Spleen (tissue), 11 donors: ENCODE results near the gene FBLN2. TPM values are rescaled to one million over a fixed set of nuclear protein-coding genes. Genes with fewer than 3 reads are reported as not detected.

Experiments used
- DNase-seq: peaks from one replicate; pipeline ENCODE4 v3.0.0-alpha.2; 2020
- H3K27ac ChIP-seq, 8 donors: fragments of 200-600 bp; sonication (generic) in 7 of 8; 1 replicate in 4 of 8; 2 replicates in 4 of 8; pipeline versions ENCODE4 v1.5.0 to v1.8.0; 2016 to 2021; ENCODE audit warnings: inconsistent platforms in 4 of 8, mild to moderate bottlenecking in 4 of 8, moderate library complexity in 1 of 8
- H3K27me3 ChIP-seq, 7 donors: fragments of 200-600 bp; sonication (generic) in 6 of 7; replicated peaks in 1 of 7; 1 replicate in 4 of 7; 2 replicates in 3 of 7; pipeline versions ENCODE4 v1.5.0 to v1.8.0; 2016 to 2021; ENCODE audit warnings: inconsistent platforms in 3 of 7, mild to moderate bottlenecking in 1 of 7
- H3K36me3 ChIP-seq, 6 donors: fragments of 200-600 bp; sonication (generic) in 5 of 6; 1 replicate in 4 of 6; 2 replicates in 2 of 6; pipeline versions ENCODE4 v1.5.0 to v1.8.0; 2016 to 2021; ENCODE audit warnings: inconsistent platforms in 2 of 6
- H3K4me1 ChIP-seq, 6 donors: fragments of 200-600 bp; sonication (generic) in 5 of 6; 1 replicate in 3 of 6; 2 replicates in 3 of 6; pipeline versions ENCODE4 v1.5.0 to v1.8.0; 2016 to 2021; ENCODE audit warnings: inconsistent platforms in 3 of 6
- H3K4me3 ChIP-seq, 8 donors: fragments of 200-600 bp; sonication (generic) in 7 of 8; 1 replicate in 4 of 8; 2 replicates in 4 of 8; pipeline versions ENCODE4 v1.5.0 to v1.8.0; 2016 to 2021; ENCODE audit warnings: inconsistent platforms in 4 of 8, mild to moderate bottlenecking in 4 of 8, moderate library complexity in 2 of 8
- H3K9me3 ChIP-seq, 8 donors: fragments of 200-600 bp; sonication (generic) in 7 of 8; 1 replicate in 4 of 8; 2 replicates in 4 of 8; pipeline versions ENCODE4 v1.5.0 to v1.8.0; 2016 to 2021; ENCODE audit warnings: inconsistent platforms in 4 of 8
- CTCF ChIP-seq, 11 experiments: fragments of 200-600 bp in 7 of 11; fragments of 450-650 bp in 4 of 11; sonication (generic) in 4 of 11; IDR thresholded peaks in 8 of 11; conservative IDR thresholded peaks in 3 of 11; 1 replicate in 7 of 11; 2 replicates in 4 of 11; pipeline versions ENCODE4 v1.4.0 to v1.8.0; 2016 to 2021; ENCODE audit warnings: antibody characterized with exemption in 11 of 11, inconsistent platforms in 4 of 11, mild to moderate bottlenecking in 1 of 11
- POLR2A ChIP-seq, 3 donors: fragments of 450-650 bp; IDR thresholded peaks; one replicate each; pipeline ENCODE4 v1.5.1; 2017; ENCODE audit warnings: antibody characterized with exemption in 3 of 3, mild to moderate bottlenecking in 1 of 3
- POLR2AphosphoS5 ChIP-seq, 3 donors: sonication (generic); formaldehyde crosslinking; IDR thresholded peaks; one replicate each; pipeline ENCODE4 v1.5.1; 2017; ENCODE audit warnings: antibody characterized with exemption in 3 of 3
- WGBS, 5 donors: extraction: QIAGEN DNeasy Blood & Tissue Kit in 3 of 5; methylation state at CpG; one replicate each; pipeline versions ENCODE4 v1.1.5 to v1.1.7; 2013 to 2018; 5-methylcytosine and 5-hydroxymethylcytosine counted together
- intact Hi-C: fragments of 100-400 bp; cut with DNase I; formaldehyde crosslinking; loops from one replicate; pipeline ENCODE4 v1.15.0; 2023; ENCODE audit warnings: low total_unique reads
- polyA plus RNA-seq, 3 donors: library from polyadenylated mRNA; stranded (reverse); fragments of 200-250 nt; gene quantifications; one replicate each; pipeline ENCODE4 v1.2.1, GENCODE V29; 2013
- total RNA-seq, 7 donors: library from RNA; depleted of rRNA in 3 of 7; stranded (reverse); fragments of >200 nt in 3 of 7; fragmentation: NEBNext Ultra II Directional in 4 of 7; extraction: Animal tissue kit (Norgen Biotek cat#: 25700) in 4 of 7; gene quantifications; one replicate each; pipeline versions ENCODE4 v1.1.0 to v1.2.1, GENCODE V29; 2016 to 2021
- donor health status: healthy with polysubstance abuse.
- donor health status: DM: no; HTN: no; CAD: no; lungs with moderate emphysema.
- donor health status: DM: no; HTN: no; CAD: no.
- donor health status: Bipolar disorder and iron deficiency.
- donor health status: healthy.
- donor health status: DM: no; HTN: no; CAD: no.
- donor health status: DM: yes; HTN: yes; CAD: no.

Gene FBLN2
- total and polyA plus RNA-seq, 10 donors, result 6.1 to 28.2 (median 12.5) TPM

GRCh38 chr3:13532085-13532484 is 16.8 kb upstream of the FBLN2 start:
- intact Hi-C loops, result no loop called here
- peaks cover 0 to 9% (median 4%) of the 10 kb centered on the region in 6 donors for H3K4me1 ChIP-seq
- DNase-seq, result peak; percentile 37
- H3K27ac ChIP-seq, result no peak overlapping the region
- TF ChIP-seq POLR2AphosphoS5 (IDR thresholded peaks at IDR 0.05) (no peak), POLR2A (IDR thresholded peaks at IDR 0.05) (no peak), CTCF (IDR thresholded peaks at IDR 0.05 in 8 of 11, conservative IDR thresholded peaks at IDR 0.05 in 3 of 11) (no peak)
- WGBS, 5 donors, result 86 to 96% (median 89%) methylated on average over 9 of the region's 9 CpGs
- H3K27me3 ChIP-seq, result peaks cover 0 to 22% (median 0%) of the 10 kb centered on the region in 7 donors
- H3K9me3 ChIP-seq, result no peaks in the 10 kb centered on the region
- H3K4me3 ChIP-seq, result no peak overlapping the region
- H3K36me3 ChIP-seq, result no peaks in the 10 kb centered on the region

GRCh38 chr3:13532631-13533030 is 16.3 kb upstream of the FBLN2 start:
- TF ChIP-seq POLR2AphosphoS5 (IDR thresholded peaks at IDR 0.05), result no peak
- TF ChIP-seq CTCF (IDR thresholded peaks at IDR 0.05 in 8 of 11, conservative IDR thresholded peaks at IDR 0.05 in 3 of 11), result no peak
- TF ChIP-seq POLR2A (IDR thresholded peaks at IDR 0.05), result no peak
- peaks cover 0 to 28% (median 0%) of the 10 kb centered on the region in 7 donors for H3K27me3 ChIP-seq
- peak; percentile 41 for DNase-seq
- 70 to 94% (median 88%) methylated on average over 5 of the region's 5 CpGs for WGBS, 5 donors
- intact Hi-C loops, result no loop called here
- H3K36me3 ChIP-seq, result no peaks in the 10 kb centered on the region
- H3K27ac ChIP-seq, result no peak overlapping the region
- H3K4me3 ChIP-seq, result no peak overlapping the region
- no peaks in the 10 kb centered on the region for H3K9me3 ChIP-seq
- peaks cover 0 to 11% (median 4%) of the 10 kb centered on the region in 6 donors for H3K4me1 ChIP-seq

GRCh38 chr3:13533885-13534301 is 15.0 kb upstream of the FBLN2 start:
- no peak overlapping the region for H3K27ac ChIP-seq
- peaks cover 0 to 11% (median 4%) of the 10 kb centered on the region in 6 donors for H3K4me1 ChIP-seq
- TF ChIP-seq CTCF (IDR thresholded peaks at IDR 0.05 in 8 of 11, conservative IDR thresholded peaks at IDR 0.05 in 3 of 11) (no peak), POLR2AphosphoS5 (IDR thresholded peaks at IDR 0.05) (no peak)
- peaks cover 0 to 38% (median 0%) of the 10 kb centered on the region in 7 donors for H3K27me3 ChIP-seq
- H3K36me3 ChIP-seq, result no peaks in the 10 kb centered on the region
- intact Hi-C loops, result no loop called here
- peak; percentile 57 for DNase-seq
- H3K4me3 ChIP-seq, result no peak overlapping the region
- WGBS, 5 donors, result 87 to 91% (median 89%) methylated on average over 8 of the region's 8 CpGs
- H3K9me3 ChIP-seq, result no peaks in the 10 kb centered on the region

GRCh38 chr3:13535526-13535875 is 13.4 kb upstream of the FBLN2 start:
- TF ChIP-seq POLR2AphosphoS5 (IDR thresholded peaks at IDR 0.05) (no peak), POLR2A (IDR thresholded peaks at IDR 0.05) (no peak), CTCF (IDR thresholded peaks at IDR 0.05 in 8 of 11, conservative IDR thresholded peaks at IDR 0.05 in 3 of 11) (no peak)
- H3K4me1 ChIP-seq, result peaks cover 0 to 11% (median 4%) of the 10 kb centered on the region in 6 donors
- H3K36me3 ChIP-seq, result no peaks in the 10 kb centered on the region
- H3K4me3 ChIP-seq, result no peak overlapping the region
- no peak for DNase-seq
- H3K27me3 ChIP-seq, result peaks cover 0 to 42% (median 0%) of the 10 kb centered on the region in 7 donors
- no peaks in the 10 kb centered on the region for H3K9me3 ChIP-seq
- H3K27ac ChIP-seq, result no peak overlapping the region
- intact Hi-C loops, result no loop called here
- 87 to 96% (median 94%) methylated on average over 3 to 10 of the region's 10 CpGs for WGBS, 5 donors
